Heart left ventricle (tissue), 13 donors: ENCODE measurements around the gene LGI1.

ENCODE experiments used
- CTCF ChIP-seq, 12 donors: fragments of 200-600 bp; sonication (generic) in 4 of 12; IDR thresholded peaks; one replicate each; pipeline versions ENCODE4 v1.5.0 to v1.8.0; 2018 to 2022; ENCODE audit warnings: antibody characterized with exemption in 12 of 12, mild to moderate bottlenecking in 5 of 12
- POLR2A ChIP-seq, 2 donors: fragments of 450-650 bp; IDR thresholded peaks; one replicate each; pipeline ENCODE4 v1.6.1; 2017; ENCODE audit warnings: antibody characterized with exemption in 2 of 2, mild to moderate bottlenecking in 2 of 2, moderate library complexity in 2 of 2
- donor health status: ischemic (EF 13 %, LVEDD 7.1; RV severe dilation, severe dysfunction).
- donor health status: DM: no; HTN: yes; CAD: no.
- donor health status: DM: no; HTN: no; CAD: no.
- donor health status: ischemic (EF 25% LVEDD 6.9; RV normal size, moderate dysfunction).
- donor health status: ischemic (EF 25% LVEDD 5.7; RV mildly dilated, moderate dysfunction).
- donor health status: ischemic (EF 35%, LVEDD 5.7; RV mildly dilated, moderate dysfunction).
- donor health status: nonischemic (EF 11% LVEDD 7.7; RV severe dilation, severe dysfunction).
- donor health status: DM: yes; HTN: yes; CAD: no.
- donor health status: PGD.
- donor health status: ischemic (EF 29% LVEDD 5.4; RV normal size, mild dysfunction).
- donor health status: nonischemic (EF 23%, LVEDD 6.1; RV moderate dilation, normal function).

- TF ChIP-seq CTCF (IDR thresholded peaks at IDR 0.05) (no peak), POLR2A (IDR thresholded peaks at IDR 0.05) (no peak)
Measured at GRCh38 chr10:93767724-93768399, 10.1 kb downstream of the LGI1 start.
